ENCODE results near the gene C2CD2.

DNA sequence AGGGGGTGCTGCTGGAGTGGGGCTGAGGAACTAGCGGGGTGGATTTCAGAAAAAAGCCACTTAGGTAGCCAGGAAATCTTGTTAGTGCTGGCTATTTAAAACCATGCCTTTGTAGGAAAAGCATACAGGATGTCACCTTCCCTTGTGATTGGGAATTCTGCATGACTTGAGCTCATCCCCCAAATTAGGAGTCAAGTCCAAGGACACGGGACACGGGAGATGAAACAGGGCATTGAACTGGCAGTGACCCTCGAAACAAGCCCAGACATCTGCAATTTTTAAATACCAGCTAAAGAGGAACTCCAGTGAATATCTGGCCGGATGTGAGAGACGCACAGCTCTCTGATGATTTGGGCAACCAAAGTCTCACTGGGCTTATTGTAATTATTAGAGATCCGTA is 32.8 kb downstream of the C2CD2 start:
- no peak for TF ChIP-seq USF2 (IDR thresholded peaks at IDR 0.05; ENCODE audit: borderline replicate concordance, low read depth, low read length)
- TF ChIP-seq RCOR1 (IDR thresholded peaks at IDR 0.05; ENCODE audit: low read length) = no peak
- no peak for TF ChIP-seq EZH2phosphoT487 (IDR thresholded peaks at IDR 0.05; ENCODE audit: borderline replicate concordance, low read depth)
- TF ChIP-seq, protein P1, sequence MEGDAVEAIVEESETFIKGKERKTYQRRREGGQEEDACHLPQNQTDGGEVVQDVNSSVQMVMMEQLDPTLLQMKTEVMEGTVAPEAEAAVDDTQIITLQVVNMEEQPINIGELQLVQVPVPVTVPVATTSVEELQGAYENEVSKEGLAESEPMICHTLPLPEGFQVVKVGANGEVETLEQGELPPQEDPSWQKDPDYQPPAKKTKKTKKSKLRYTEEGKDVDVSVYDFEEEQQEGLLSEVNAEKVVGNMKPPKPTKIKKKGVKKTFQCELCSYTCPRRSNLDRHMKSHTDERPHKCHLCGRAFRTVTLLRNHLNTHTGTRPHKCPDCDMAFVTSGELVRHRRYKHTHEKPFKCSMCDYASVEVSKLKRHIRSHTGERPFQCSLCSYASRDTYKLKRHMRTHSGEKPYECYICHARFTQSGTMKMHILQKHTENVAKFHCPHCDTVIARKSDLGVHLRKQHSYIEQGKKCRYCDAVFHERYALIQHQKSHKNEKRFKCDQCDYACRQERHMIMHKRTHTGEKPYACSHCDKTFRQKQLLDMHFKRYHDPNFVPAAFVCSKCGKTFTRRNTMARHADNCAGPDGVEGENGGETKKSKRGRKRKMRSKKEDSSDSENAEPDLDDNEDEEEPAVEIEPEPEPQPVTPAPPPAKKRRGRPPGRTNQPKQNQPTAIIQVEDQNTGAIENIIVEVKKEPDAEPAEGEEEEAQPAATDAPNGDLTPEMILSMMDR (IDR thresholded peaks at IDR 0.05) = no peak
- TF ChIP-seq MAX (IDR thresholded peaks at IDR 0.05; ENCODE audit: low read depth) = no peak
- no peak for TF ChIP-seq RAD21 (IDR thresholded peaks at IDR 0.05; ENCODE audit: low read length)
- no peak for TF ChIP-seq EP300 (IDR thresholded peaks at IDR 0.05; ENCODE audit: borderline replicate concordance in 1 of 2, low read depth in 1 of 2, low read length in 1 of 2)
- no peak for TF ChIP-seq FOXM1 (IDR thresholded peaks at IDR 0.05; ENCODE audit: low read depth)
- TF ChIP-seq POLR2AphosphoS5 (IDR thresholded peaks at IDR 0.05; ENCODE audit: low read depth, low read length) = no peak
- TF ChIP-seq SMC3 (IDR thresholded peaks at IDR 0.05; ENCODE audit: low read depth, low read length) = no peak
- no peak for TF ChIP-seq GABPA (IDR thresholded peaks at IDR 0.05; ENCODE audit: low read depth)
- TF ChIP-seq IRF3 (IDR thresholded peaks at IDR 0.05; ENCODE audit: low read depth, low read length) = no peak
- TF ChIP-seq RXRA (IDR thresholded peaks at IDR 0.05; ENCODE audit: borderline replicate concordance, low read depth) = no peak
- no peak for TF ChIP-seq YY1 (IDR thresholded peaks at IDR 0.05; ENCODE audit: low read depth)
